Naive thymus-derived CD4-positive, alpha-beta T cell (primary cell): ENCODE data around the gene NAP1L1. TPM values are rescaled to one million over a fixed set of nuclear protein-coding genes. Genes with fewer than 3 reads are reported as not detected.

Source experiments
- ATAC-seq: fragments of 150-1000 bp; cut with Tn5 transposase; 2 replicates; pipeline ENCODE4 v1.10.0; 2021; ENCODE audit warnings: mild to moderate bottlenecking, moderate library complexity
- CTCF ChIA-PET: fragments of 350-600 bp; sonication (Branson Sonifier 250); formaldehyde crosslinking; loops from one replicate; lab custom pipeline; 2021; ENCODE audit warnings: antibody characterized with exemption; lab: Charles Lee
- POLR2A ChIA-PET: fragments of 350-600 bp; sonication (Branson Sonifier 250); formaldehyde crosslinking; loops from one replicate; lab custom pipeline; 2021; ENCODE audit warnings: antibody characterized with exemption, inconsistent platforms; lab: Charles Lee
- DNase-seq, 9 donors: peaks; one replicate each; pipeline versions ENCODE4 v3.0.0 to v3.0.0-alpha.2; 2020 to 2022; ENCODE audit warnings: mixed read lengths in 1 of 9
- H3K27ac ChIP-seq: one replicate; pipeline ENCODE4 v1.7.0; 2013; ENCODE audit warnings: mild to moderate bottlenecking, low read depth, low read length, moderate library complexity
- H3K27me3 ChIP-seq, 2 donors: one replicate each; pipeline ENCODE4 v1.7.0; 2013; ENCODE audit warnings: low read length in 2 of 2, mild to moderate bottlenecking in 2 of 2, moderate library complexity in 2 of 2; ENCODE audit not compliant: control insufficient read depth in 2 of 2, insufficient read depth in 2 of 2
- H3K36me3 ChIP-seq, 3 experiments: 1 replicate in 2 of 3; 2 replicates in 1 of 3; pipeline ENCODE4 v1.7.0; 2013; ENCODE audit warnings: low read length in 3 of 3, mild to moderate bottlenecking in 3 of 3, moderate library complexity in 1 of 3; ENCODE audit not compliant: insufficient read depth in 3 of 3, control insufficient read depth in 2 of 3
- H3K4me1 ChIP-seq, 2 donors: one replicate each; pipeline ENCODE4 v1.7.0; 2013; ENCODE audit warnings: low read length in 2 of 2, mild to moderate bottlenecking in 2 of 2, moderate library complexity in 1 of 2; ENCODE audit not compliant: control insufficient read depth in 2 of 2, insufficient read depth in 2 of 2
- H3K4me3 ChIP-seq: 2 replicates; pipeline ENCODE4 v1.7.0; 2013; ENCODE audit warnings: mild to moderate bottlenecking, low read length
- H3K9me3 ChIP-seq, 3 experiments: 1 replicate in 2 of 3; 2 replicates in 1 of 3; pipeline ENCODE4 v1.7.0; 2013; ENCODE audit warnings: low read length in 3 of 3; ENCODE audit not compliant: control insufficient read depth in 2 of 3
- H3K27ac Mint-ChIP-seq, 9 donors: one replicate each; pipeline ENCODE4 v1.8.0; 2020 to 2022; ENCODE audit warnings: mixed read lengths in 9 of 9, mild to moderate bottlenecking in 8 of 9, moderate library complexity in 5 of 9, inconsistent platforms in 2 of 9
- H3K27me3 Mint-ChIP-seq, 5 donors: one replicate each; pipeline ENCODE4 v1.8.0; 2021 to 2022; ENCODE audit warnings: mixed read lengths in 5 of 5, mild to moderate bottlenecking in 1 of 5
- H3K36me3 Mint-ChIP-seq, 5 donors: one replicate each; pipeline ENCODE4 v1.8.0; 2020 to 2022; ENCODE audit warnings: mixed read lengths in 5 of 5, mild to moderate bottlenecking in 3 of 5, inconsistent platforms in 1 of 5
- H3K4me1 Mint-ChIP-seq, 7 donors: one replicate each; pipeline ENCODE4 v1.8.0; 2020 to 2022; ENCODE audit warnings: mixed read lengths in 7 of 7, mild to moderate bottlenecking in 3 of 7, inconsistent platforms in 1 of 7
- H3K4me3 Mint-ChIP-seq, 10 donors: one replicate each; pipeline ENCODE4 v1.8.0; 2020 to 2022; ENCODE audit warnings: mild to moderate bottlenecking in 10 of 10, mixed read lengths in 10 of 10, moderate library complexity in 6 of 10, inconsistent platforms in 2 of 10
- H3K9me3 Mint-ChIP-seq, 11 donors: one replicate each; pipeline ENCODE4 v1.8.0; 2020 to 2022; ENCODE audit warnings: mixed read lengths in 11 of 11, mild to moderate bottlenecking in 4 of 11, inconsistent platforms in 1 of 11, moderate library complexity in 1 of 11
- intact Hi-C, 2 donors: fragments of 100-400 bp; cut with micrococcal nuclease; formaldehyde crosslinking; loops; one replicate each; pipeline ENCODE4 v1.15.1; 2023
- polyA plus RNA-seq, 2 donors: library from polyadenylated mRNA; unstranded; fragments of 300-500 nt; fragmentation: Illumina TruSeq; gene quantifications; one replicate each; pipeline ENCODE4 v1.2.3, GENCODE V29; 2021
- total RNA-seq, 6 experiments: library from RNA in 5 of 6; stranded (reverse) in 5 of 6; gene quantifications; 1 replicate in 5 of 6; 2 replicates in 1 of 6; pipeline ENCODE4 v1.2.3 and lab custom pipeline; 2021 to 2026

Gene NAP1L1
- total and polyA plus RNA-seq, 7 experiments from 2014 or later: 172 to 862 (median 557) TPM

GRCh38 chr12:76022506-76022905, 62.0 kb downstream of the NAP1L1 start:
- H3K4me3 Mint-ChIP-seq: no peak overlapping the region
- no peaks in the 10 kb centered on the region for H3K9me3 ChIP-seq
- DNase-seq (no peak), ATAC-seq (no peak)
- peaks cover 15 to 17% of the 10 kb centered on the region in 2 donors for H3K4me1 ChIP-seq
- H3K9me3 Mint-ChIP-seq: no peaks in the 10 kb centered on the region
- intact Hi-C loops: loop anchor here in 1 of 2 donors (5.0 kb wide), 1 partner anchor 1485 kb away; the partner anchor contains the start of gene ATXN7L3B
- H3K27ac ChIP-seq: no peak overlapping the region
- peaks cover 6 to 67% (median 21%) of the 10 kb centered on the region in 7 donors for H3K4me1 Mint-ChIP-seq
- H3K27me3 Mint-ChIP-seq: no peaks in the 10 kb centered on the region
- H3K4me3 ChIP-seq: no peak overlapping the region
- H3K27ac Mint-ChIP-seq: peak overlapping the region in 3 of 9 donors; percentile 1 to 54 (median 3)
- ChIA-PET POLR2A (no interaction called here), CTCF (no interaction called here)
- H3K36me3 Mint-ChIP-seq: peaks cover 0 to 9% (median 0%) of the 10 kb centered on the region in 5 donors
- H3K36me3 ChIP-seq: no peaks in the 10 kb centered on the region
- no peaks in the 10 kb centered on the region for H3K27me3 ChIP-seq

- Histone ChIP-seq H3K9me3 (no peaks in the 10 kb centered on the region), H3K27ac (peak overlapping the region; percentile 43), H3K36me3 (no peaks in the 10 kb centered on the region), H3K4me1 (peaks cover 15 to 17% of the 10 kb centered on the region in 2 donors), H3K4me3 (peak overlapping the region; percentile 21), H3K27me3 (no peaks in the 10 kb centered on the region)
- peak overlapping the region in 9 of 10 donors; percentile 33 to 74 (median 67) for H3K4me3 Mint-ChIP-seq
- H3K27ac Mint-ChIP-seq: peak overlapping the region; percentile 84 to 98 (median 90)
- ATAC-seq (peak; percentile 87), DNase-seq (peak in 8 of 9 donors; percentile 32 to 65 (median 54))
- no peaks in the 10 kb centered on the region for H3K27me3 Mint-ChIP-seq
- ChIA-PET CTCF (interaction anchor here (1.5 kb wide), 1 partner anchor 11 kb away, joined by 4 read pairs; the partner anchor contains the start of gene PHLDA1), POLR2A (interaction anchor here (0.6 to 2.1 kb wide), 6 partner anchors 10 to 630 kb away, joined by 3 to 15 read pairs (median 4); partner anchors contain the start of genes KRR1 and PHLDA1)
- intact Hi-C loops: loop anchor here (1.0 to 5.0 kb wide), 7 partner anchors 10 to 1484 kb away; partner anchors contain the start of genes PHLDA1 (in 2 of the 2), ATXN7L3B (in 1 of the 2) and NAP1L1 (in 1 of the 2)
- H3K36me3 Mint-ChIP-seq: peaks cover 0 to 8% (median 0%) of the 10 kb centered on the region in 5 donors
- H3K4me1 Mint-ChIP-seq: peaks cover 6 to 56% (median 21%) of the 10 kb centered on the region in 7 donors
- no peaks in the 10 kb centered on the region for H3K9me3 Mint-ChIP-seq
Measured at GRCh38 chr12:76020731-76021672, 63.5 kb downstream of the NAP1L1 start.

GRCh38 chr12:76020281-76020680, 64.2 kb downstream of the NAP1L1 start:
- ATAC-seq (peak; percentile 78), DNase-seq (peak in 7 of 9 donors; percentile 7 to 76 (median 14))
- Mint-ChIP-seq H3K36me3 (peaks cover 0 to 8% (median 0%) of the 10 kb centered on the region in 5 donors), H3K4me1 (peaks cover 6 to 56% (median 21%) of the 10 kb centered on the region in 7 donors), H3K27ac (peak overlapping the region; percentile 84 to 98 (median 90)), H3K9me3 (no peaks in the 10 kb centered on the region), H3K4me3 (peak overlapping the region; percentile 27 to 74 (median 60)), H3K27me3 (peaks cover 0 to 3% (median 0%) of the 10 kb centered on the region in 5 donors)
- ChIA-PET POLR2A (interaction anchor here (0.7 to 2.1 kb wide), 5 partner anchors 11 to 537 kb away, joined by 3 to 15 read pairs (median 4); partner anchors contain the start of genes KRR1 and PHLDA1), CTCF (interaction anchor here (0.6 to 1.5 kb wide), 2 partner anchors 12 to 28 kb away, joined by 4 read pairs; partner anchors contain the start of gene PHLDA1)
- intact Hi-C loops: loop anchor here (1.0 to 5.0 kb wide), 7 partner anchors 11 to 1483 kb away; partner anchors contain the start of genes PHLDA1 (in 2 of the 2), ATXN7L3B (in 1 of the 2) and NAP1L1 (in 1 of the 2)
- Histone ChIP-seq H3K9me3 (no peaks in the 10 kb centered on the region), H3K36me3 (no peaks in the 10 kb centered on the region), H3K4me3 (peak overlapping the region; percentile 6), H3K27ac (peak overlapping the region; percentile 43), H3K27me3 (no peaks in the 10 kb centered on the region), H3K4me1 (peaks cover 15 to 17% of the 10 kb centered on the region in 2 donors)

DNA sequence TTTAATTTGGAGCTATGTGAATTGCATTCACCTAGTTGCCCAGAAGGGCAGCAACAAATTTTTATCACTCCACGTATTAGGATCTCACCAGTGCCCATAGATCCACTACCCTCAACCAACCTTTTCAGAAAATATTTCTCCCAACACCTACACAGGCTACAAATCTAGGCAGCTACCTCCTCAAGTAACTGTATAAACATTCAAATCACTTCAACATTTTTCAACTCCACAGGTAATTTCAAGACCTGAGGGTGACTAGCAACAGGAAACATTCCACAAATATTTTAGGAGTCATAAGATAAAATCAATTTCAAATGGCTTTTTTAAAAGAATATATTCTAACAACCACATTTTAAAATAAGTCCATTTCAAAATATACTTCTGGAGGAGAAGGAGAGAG, 65.8 kb downstream of the NAP1L1 start:
- Mint-ChIP-seq H3K36me3 (peaks cover 0 to 8% (median 0%) of the 10 kb centered on the region in 5 donors), H3K9me3 (no peaks in the 10 kb centered on the region), H3K27me3 (peaks cover 0 to 3% (median 0%) of the 10 kb centered on the region in 5 donors), H3K4me3 (no peak overlapping the region), H3K27ac (peak overlapping the region in 3 of 9 donors; percentile 2 to 44 (median 41)), H3K4me1 (peaks cover 6 to 50% (median 21%) of the 10 kb centered on the region in 7 donors)
- H3K4me3 ChIP-seq: no peak overlapping the region
- no peaks in the 10 kb centered on the region for H3K9me3 ChIP-seq
- peaks cover 15 to 17% of the 10 kb centered on the region in 2 donors for H3K4me1 ChIP-seq
- DNase-seq (no peak), ATAC-seq (no peak)
- ChIA-PET POLR2A (no interaction called here), CTCF (no interaction called here)
- intact Hi-C loops: no loop called here
- H3K27ac ChIP-seq: no peak overlapping the region
- no peaks in the 10 kb centered on the region for H3K27me3 ChIP-seq
- H3K36me3 ChIP-seq: no peaks in the 10 kb centered on the region

GRCh38 chr12:76018111-76018510, 66.4 kb downstream of the NAP1L1 start:
- Mint-ChIP-seq H3K4me1 (peaks cover 6 to 50% (median 21%) of the 10 kb centered on the region in 7 donors), H3K36me3 (peaks cover 0 to 8% (median 0%) of the 10 kb centered on the region in 5 donors), H3K27me3 (peaks cover 0 to 3% (median 0%) of the 10 kb centered on the region in 5 donors), H3K4me3 (no peak overlapping the region), H3K9me3 (no peaks in the 10 kb centered on the region), H3K27ac (peak overlapping the region in 2 of 9 donors; percentile 2 to 44)
- Histone ChIP-seq H3K4me1 (peaks cover 15 to 17% of the 10 kb centered on the region in 2 donors), H3K27ac (no peak overlapping the region), H3K36me3 (no peaks in the 10 kb centered on the region), H3K9me3 (no peaks in the 10 kb centered on the region), H3K4me3 (no peak overlapping the region), H3K27me3 (no peaks in the 10 kb centered on the region)
- DNase-seq: no peak
- ChIA-PET CTCF (no interaction called here), POLR2A (no interaction called here)
- ATAC-seq: no peak
- intact Hi-C loops: no loop called here

GRCh38 chr12:76014007-76014406, 70.5 kb downstream of the NAP1L1 start:
- Mint-ChIP-seq H3K4me1 (peaks cover 0 to 21% (median 0%) of the 10 kb centered on the region in 7 donors), H3K36me3 (peaks cover 0 to 3% (median 0%) of the 10 kb centered on the region in 5 donors), H3K27ac (no peak overlapping the region), H3K4me3 (no peak overlapping the region), H3K9me3 (no peaks in the 10 kb centered on the region), H3K27me3 (peaks cover 0 to 3% (median 0%) of the 10 kb centered on the region in 5 donors)
- Histone ChIP-seq H3K27ac (no peak overlapping the region), H3K4me3 (no peak overlapping the region), H3K4me1 (no peaks in the 10 kb centered on the region), H3K9me3 (no peaks in the 10 kb centered on the region), H3K27me3 (no peaks in the 10 kb centered on the region), H3K36me3 (no peaks in the 10 kb centered on the region)
- no peak for ATAC-seq
- CTCF ChIA-PET: no interaction called here
- POLR2A ChIA-PET: no interaction called here
- intact Hi-C loops: no loop called here
- DNase-seq: no peak
